AG09319 (cell line): ENCODE results near the gene FAM217B.
"Not testable (repeated sequence)": the region's sequence is repeated elsewhere in the genome, so short reads cannot be mapped to it uniquely, and the experiment has no call there.

Experiments used
- DNase-seq: peaks from one replicate; pipeline ENCODE4 v3.0.0-alpha.2; 2010; ENCODE audit warnings: low read depth; ENCODE audit errors: extremely low read depth
- TF ChIP-seq, protein P1 (sequence below): IDR thresholded peaks from 2 replicates; pipeline ENCODE4 v1.5.1; 2011; ENCODE audit warnings: low read depth, mild to moderate bottlenecking, inconsistent platforms, low read length, moderate library complexity

FAM217B gene

DNA sequence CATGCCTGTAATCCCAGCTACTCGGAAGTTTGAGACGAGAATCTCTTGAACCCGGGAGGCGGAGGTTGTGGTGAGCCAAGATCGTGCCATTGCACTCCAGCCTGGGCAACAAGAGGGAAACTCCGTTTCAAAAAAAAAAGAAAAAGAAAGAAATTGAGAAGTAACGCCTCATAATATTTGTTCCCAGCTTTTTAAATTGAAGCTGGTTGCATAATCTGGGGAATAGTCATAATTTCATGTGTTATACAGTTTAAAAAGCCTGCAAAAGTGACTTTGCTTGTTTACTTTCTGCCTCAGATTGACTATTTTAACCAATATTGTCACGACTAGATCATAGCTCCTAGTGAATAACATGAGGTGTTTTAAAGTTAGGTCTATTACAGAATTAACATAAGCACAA, 7.2 kb downstream of the FAM217B start:
- TF ChIP-seq, protein P1, sequence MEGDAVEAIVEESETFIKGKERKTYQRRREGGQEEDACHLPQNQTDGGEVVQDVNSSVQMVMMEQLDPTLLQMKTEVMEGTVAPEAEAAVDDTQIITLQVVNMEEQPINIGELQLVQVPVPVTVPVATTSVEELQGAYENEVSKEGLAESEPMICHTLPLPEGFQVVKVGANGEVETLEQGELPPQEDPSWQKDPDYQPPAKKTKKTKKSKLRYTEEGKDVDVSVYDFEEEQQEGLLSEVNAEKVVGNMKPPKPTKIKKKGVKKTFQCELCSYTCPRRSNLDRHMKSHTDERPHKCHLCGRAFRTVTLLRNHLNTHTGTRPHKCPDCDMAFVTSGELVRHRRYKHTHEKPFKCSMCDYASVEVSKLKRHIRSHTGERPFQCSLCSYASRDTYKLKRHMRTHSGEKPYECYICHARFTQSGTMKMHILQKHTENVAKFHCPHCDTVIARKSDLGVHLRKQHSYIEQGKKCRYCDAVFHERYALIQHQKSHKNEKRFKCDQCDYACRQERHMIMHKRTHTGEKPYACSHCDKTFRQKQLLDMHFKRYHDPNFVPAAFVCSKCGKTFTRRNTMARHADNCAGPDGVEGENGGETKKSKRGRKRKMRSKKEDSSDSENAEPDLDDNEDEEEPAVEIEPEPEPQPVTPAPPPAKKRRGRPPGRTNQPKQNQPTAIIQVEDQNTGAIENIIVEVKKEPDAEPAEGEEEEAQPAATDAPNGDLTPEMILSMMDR, result no peak
- no peak for DNase-seq

DNA sequence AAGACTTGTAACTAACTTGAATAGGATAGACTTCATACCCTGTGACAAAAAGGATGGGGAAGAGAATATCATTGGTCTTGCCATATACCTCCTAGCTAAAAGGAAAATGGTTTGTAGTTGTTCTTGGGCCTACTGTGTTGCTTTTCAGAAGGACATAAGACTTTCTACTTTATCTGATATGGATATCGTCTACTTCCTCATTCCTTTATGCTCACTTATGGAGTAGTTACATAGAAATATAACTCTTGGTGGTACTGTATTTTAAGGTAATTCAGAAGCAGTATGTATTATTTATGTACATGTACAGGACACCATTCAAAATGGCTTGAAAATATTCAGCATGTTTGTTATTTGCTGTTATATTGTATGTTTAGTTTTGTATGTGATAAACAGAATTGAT, 8.0 kb downstream of the FAM217B start:
- TF ChIP-seq, protein P1, result no peak

DNA sequence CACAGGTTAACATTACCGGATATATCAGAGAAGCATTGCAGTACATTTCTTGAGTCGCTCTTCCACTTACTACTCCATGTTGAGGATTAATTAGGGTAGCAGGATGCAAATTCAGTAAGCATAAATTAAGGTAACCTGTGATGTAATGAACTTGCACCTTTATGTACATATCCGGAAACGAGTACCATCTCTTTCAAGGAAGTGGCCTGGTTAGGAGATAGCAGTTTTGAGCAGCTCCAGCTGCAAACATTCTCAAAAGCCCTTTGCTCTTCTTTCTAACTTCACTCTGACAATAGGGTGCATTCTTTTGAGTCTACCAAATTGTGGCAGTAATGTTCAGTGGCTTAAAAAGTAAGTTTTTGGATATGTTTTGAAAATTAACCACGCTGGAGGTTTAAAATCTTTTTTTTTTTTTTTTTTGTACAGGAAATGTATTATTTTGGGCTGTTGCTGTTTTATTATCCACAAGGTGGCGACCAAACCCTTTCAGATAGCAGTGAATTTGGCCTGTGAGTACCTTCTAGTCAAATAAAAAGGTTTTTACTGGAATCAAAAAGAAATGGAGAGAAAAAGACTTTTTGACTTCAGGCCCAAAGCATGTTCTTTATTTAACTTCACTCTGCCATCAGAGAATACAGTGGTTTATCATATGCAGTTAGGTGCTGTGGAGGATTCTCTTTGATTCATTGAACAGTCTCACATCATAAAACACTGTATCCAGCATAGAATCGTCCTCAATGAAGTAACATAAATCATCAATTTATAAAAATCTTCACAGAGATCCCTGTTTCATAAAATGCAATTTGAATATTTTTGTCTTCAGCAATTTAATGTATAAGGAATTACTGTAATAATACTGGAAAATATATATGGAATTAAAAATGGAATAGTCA, 8.9 kb downstream of the FAM217B start:
- no peak for DNase-seq
- TF ChIP-seq, protein P1, result peak; percentile 61

More for the DNA sequence above, 8.0 kb downstream of the FAM217B start:
- DNase-seq, result no peak

DNA sequence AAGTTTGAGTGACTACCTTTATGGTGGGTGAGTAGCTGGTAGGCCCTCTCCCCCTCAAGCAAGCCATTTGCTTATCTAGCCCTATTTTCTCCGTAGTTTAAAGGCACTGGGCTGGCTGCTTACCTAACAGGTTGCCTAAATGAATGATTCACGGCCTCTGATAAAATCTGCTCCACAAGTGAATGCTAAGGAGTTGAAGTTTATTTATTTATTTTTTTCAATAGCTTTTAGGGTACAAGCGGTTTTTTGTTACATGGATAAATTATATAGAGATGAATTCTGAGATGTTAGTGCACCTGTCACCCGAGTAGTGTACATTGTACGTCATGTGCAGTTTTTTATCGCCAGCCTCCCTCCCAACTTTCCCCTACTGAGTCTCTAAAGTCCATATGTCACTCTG, 9.7 kb downstream of the FAM217B start:
- no peak for DNase-seq
- TF ChIP-seq, protein P1, result no peak

DNA sequence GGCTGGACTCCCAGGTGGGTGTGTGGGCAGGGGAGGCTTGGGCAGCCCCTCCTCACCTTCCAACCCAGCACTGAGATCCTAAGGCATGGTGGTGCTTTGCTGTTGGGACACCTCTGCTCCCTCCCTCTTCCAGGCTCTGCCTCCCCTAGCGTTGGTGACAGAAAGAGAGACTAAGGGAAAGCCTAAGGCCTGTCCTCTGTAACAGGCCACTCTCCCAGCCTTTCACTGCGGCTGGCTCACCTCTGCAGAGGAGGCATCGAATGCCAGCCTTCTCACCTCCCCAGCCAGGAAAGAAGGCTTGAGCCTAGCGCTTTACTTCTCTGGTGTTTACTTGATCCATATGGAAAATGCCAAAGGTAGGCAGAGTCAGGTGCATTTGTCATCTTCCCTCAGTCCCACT, 14.5 kb downstream of the FAM217B start:
- no peak for DNase-seq
- TF ChIP-seq, protein P1, result no peak

DNA sequence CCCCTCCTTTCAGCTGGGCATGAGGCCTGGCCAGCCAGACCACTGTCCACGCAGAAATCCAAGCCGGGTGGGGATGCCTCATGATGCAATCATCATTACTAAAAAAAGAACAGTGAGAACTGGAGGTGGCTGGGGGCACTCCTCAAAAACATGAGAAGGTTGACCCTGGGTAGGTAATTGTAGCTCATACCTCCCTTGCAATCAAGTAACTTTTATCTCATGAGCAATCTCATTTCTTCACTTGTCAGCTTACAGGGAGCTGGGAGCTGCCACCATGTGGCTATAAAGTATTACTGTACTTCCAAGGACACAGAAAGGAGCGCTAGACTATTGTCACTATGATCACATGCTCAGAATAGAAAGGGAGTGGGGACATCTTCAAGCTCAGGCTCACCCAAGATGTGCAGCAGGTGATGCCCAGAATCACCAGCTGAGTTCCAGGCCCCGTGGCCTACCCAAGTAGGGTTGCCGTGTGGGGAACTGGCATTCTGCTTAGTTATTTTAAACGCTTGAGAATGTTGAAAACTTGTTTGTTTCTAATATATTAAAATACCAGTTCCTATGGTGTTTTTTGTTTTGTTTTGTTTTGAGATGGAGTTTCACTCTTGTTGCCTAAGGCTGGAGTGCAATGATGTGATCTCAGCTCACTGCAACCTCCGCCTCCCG, 15.1 kb downstream of the FAM217B start:
- TF ChIP-seq, protein P1, result peak; percentile 24
- DNase-seq, result no peak

DNA sequence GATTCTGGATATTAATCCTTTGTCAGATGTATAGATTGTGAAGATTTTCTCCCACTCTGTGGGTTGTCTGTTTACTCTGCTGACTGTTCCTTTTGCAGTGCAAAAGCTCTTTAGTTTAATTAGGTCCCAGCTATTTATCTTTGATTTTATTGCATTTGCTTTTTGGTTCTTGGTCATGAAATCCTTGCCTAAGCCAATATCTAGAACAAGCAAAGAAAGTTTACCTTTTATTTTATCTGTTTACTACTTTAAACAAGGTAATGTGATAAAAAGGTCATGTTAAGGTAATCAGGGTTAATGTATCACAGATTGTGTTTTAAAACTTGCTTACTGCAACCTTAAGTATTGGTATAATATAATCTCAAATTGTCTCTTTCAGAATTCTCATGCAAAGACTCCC, 17.4 kb downstream of the FAM217B start:
- DNase-seq, result not testable (repeated sequence)
